ENCODE measurements around the gene NOLC1.

NOLC1 gene

DNA sequence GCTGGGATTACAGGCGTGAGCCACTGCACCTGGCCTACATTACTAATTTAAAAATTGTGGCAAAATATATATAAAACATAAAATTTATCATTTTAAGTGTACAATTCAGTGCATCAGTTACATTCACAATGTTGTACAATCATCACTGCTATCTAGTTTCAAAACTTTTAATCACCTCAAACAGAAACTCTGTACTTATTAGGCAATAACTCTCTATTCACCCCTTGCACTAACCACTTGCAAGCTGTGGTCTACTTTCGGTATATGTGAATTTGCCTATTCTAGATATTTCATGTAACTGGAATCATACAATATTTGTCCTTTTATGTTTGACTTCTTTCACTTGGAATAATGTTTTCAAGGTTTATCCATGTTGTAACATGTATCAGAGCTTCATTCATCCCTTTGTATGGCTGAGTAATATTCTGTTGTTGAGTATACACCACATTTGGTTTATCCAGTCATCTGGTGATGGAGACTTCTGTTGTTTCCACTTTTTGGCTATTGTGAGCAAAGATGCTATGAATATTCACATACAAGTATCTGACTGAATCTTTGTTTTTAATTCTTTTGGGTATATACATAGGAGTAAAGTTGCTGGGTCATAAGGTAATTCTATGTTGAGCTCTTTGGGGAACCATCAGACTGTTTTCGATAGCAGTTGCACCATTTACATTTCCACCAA is 59.6 kb downstream of the NOLC1 start:
- no peak overlapping the region for H3K4me3 ChIP-seq (ENCODE audit: low read depth, low read length)
- peak; percentile 25 for DNase-seq (ENCODE audit: low read depth)
- TF ChIP-seq, protein P1, sequence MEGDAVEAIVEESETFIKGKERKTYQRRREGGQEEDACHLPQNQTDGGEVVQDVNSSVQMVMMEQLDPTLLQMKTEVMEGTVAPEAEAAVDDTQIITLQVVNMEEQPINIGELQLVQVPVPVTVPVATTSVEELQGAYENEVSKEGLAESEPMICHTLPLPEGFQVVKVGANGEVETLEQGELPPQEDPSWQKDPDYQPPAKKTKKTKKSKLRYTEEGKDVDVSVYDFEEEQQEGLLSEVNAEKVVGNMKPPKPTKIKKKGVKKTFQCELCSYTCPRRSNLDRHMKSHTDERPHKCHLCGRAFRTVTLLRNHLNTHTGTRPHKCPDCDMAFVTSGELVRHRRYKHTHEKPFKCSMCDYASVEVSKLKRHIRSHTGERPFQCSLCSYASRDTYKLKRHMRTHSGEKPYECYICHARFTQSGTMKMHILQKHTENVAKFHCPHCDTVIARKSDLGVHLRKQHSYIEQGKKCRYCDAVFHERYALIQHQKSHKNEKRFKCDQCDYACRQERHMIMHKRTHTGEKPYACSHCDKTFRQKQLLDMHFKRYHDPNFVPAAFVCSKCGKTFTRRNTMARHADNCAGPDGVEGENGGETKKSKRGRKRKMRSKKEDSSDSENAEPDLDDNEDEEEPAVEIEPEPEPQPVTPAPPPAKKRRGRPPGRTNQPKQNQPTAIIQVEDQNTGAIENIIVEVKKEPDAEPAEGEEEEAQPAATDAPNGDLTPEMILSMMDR (IDR thresholded peaks at IDR 0.05; ENCODE audit: insufficient read depth, low read depth, low read length, missing control alignments), result no peak
